K562 (cell line): Measurements from ENCODE around the gene NTRK3. TPM values are rescaled to one million over a fixed set of nuclear protein-coding genes. Genes with fewer than 3 reads are reported as not detected.

Source experiments
- ATAC-seq: fragments of 200-7000 bp; cut with Tn5 transposase; 3 replicates; pipeline ENCODE4 v1.9.1; 2020; ENCODE audit warnings: moderate library complexity
- BruUV-seq: library from RNA; stranded (reverse); fragments of 400-500 nt; replicated peaks from 2 replicates; lab custom pipeline; 2021; lab: Mats Ljungman, UMichigan
- CTCF ChIA-PET: fragments of 300-600 bp; formaldehyde crosslinking; extraction: SDS; loops from one replicate; lab custom pipeline; 2021; ENCODE audit warnings: low intra/inter-chr PET ratio; lab: Yijun Ruan, JAX
- POLR2A ChIA-PET: fragments of 300-600, 350-650 bp; sonication (Branson Sonifier 250); formaldehyde crosslinking; extraction: SDS; loops from one replicate; lab custom pipeline; 2021; ENCODE audit warnings: antibody characterized with exemption, inconsistent platforms; lab: Yijun Ruan, JAX
- DNase-seq, 4 experiments: peaks; one replicate each; pipeline versions ENCODE4 v3.0.0 to v3.0.0-alpha.2; 2011 to 2018; ENCODE audit warnings: low spot score in 3 of 4, mixed read lengths in 3 of 4; ENCODE audit errors: extremely low read depth in 1 of 4
- FAIRE-seq: peaks from 2 replicates; lab custom pipeline; 2011; peaks lifted over from hg19 to GRCh38; lab: Jason Lieb, UNC
- H2AFZ ChIP-seq: 2 replicates; pipeline ENCODE4 v1.6.0; 2011; ENCODE audit warnings: low read depth, low read length, control low read depth, inconsistent platforms
- H3K27ac ChIP-seq: fragments of 200-600 bp; 3 replicates; pipeline ENCODE4 v1.8.0; 2011; ENCODE audit warnings: low read depth, mild to moderate bottlenecking, control low read depth, inconsistent platforms, low read length, moderate library complexity, mixed read lengths; ENCODE audit errors: extremely low read depth
- H3K27me3 ChIP-seq, 2 experiments: fragments of 300-600 bp in 1 of 2; 2 replicates in 1 of 2; 3 replicates in 1 of 2; pipeline versions ENCODE4 v1.6.0 to v1.8.0; 2011; ENCODE audit warnings: inconsistent platforms in 2 of 2, low read length in 2 of 2, mild to moderate bottlenecking in 1 of 2, mixed read lengths in 1 of 2, moderate library complexity in 1 of 2; ENCODE audit not compliant: control insufficient read depth in 2 of 2, insufficient read depth in 2 of 2
- H3K36me3 ChIP-seq: fragments of 300-600 bp; 3 replicates; pipeline ENCODE4 v1.8.0; 2011; ENCODE audit warnings: mild to moderate bottlenecking, low read length, inconsistent platforms; ENCODE audit not compliant: control insufficient read depth, insufficient read depth
- H3K4me1 ChIP-seq, 2 experiments: fragments of 200-600 bp in 1 of 2; replicated peaks in 1 of 2; 2 replicates in 1 of 2; 3 replicates in 1 of 2; pipeline versions ENCODE4 v1.5.1 to v1.8.0; 2011; ENCODE audit warnings: inconsistent platforms in 2 of 2, low read length in 2 of 2, mild to moderate bottlenecking in 1 of 2, mixed read lengths in 1 of 2, moderate library complexity in 1 of 2; ENCODE audit not compliant: control insufficient read depth in 2 of 2, insufficient read depth in 2 of 2
- H3K4me2 ChIP-seq: 2 replicates; pipeline ENCODE4 v1.6.1; 2011; ENCODE audit warnings: low read length, control low read depth, inconsistent platforms, mixed read lengths; ENCODE audit not compliant: insufficient read depth
- H3K4me3 ChIP-seq: fragments of 200-600 bp; sonication (generic), shearing (Covaris generic); 2 replicates; pipeline ENCODE4 v1.5.1; 2016; ENCODE audit warnings: control low read depth, inconsistent platforms
- H3K79me2 ChIP-seq: fragments of 200-600 bp; 3 replicates; pipeline ENCODE4 v1.8.0; 2011; ENCODE audit warnings: low read length, inconsistent platforms; ENCODE audit not compliant: control insufficient read depth, insufficient read depth
- H3K9ac ChIP-seq, 2 experiments: 2 replicates each; pipeline versions ENCODE4 v1.6.0 to v1.6.1; 2011; ENCODE audit warnings: low read depth in 2 of 2, low read length in 2 of 2, control low read depth in 1 of 2, inconsistent platforms in 1 of 2, mild to moderate bottlenecking in 1 of 2, mixed read lengths in 1 of 2; ENCODE audit not compliant: insufficient read depth in 1 of 2
- H3K9me1 ChIP-seq: one replicate; pipeline ENCODE4 v1.6.0; 2011; ENCODE audit warnings: inconsistent platforms, mild to moderate bottlenecking, low read length, moderate library complexity; ENCODE audit not compliant: control insufficient read depth, insufficient read depth
- H3K9me3 ChIP-seq: replicated peaks from 2 replicates; pipeline ENCODE4 v1.5.1; 2011; ENCODE audit warnings: low read depth, low read length, inconsistent platforms; ENCODE audit not compliant: control insufficient read depth, insufficient read depth
- H4K20me1 ChIP-seq: replicated peaks from 2 replicates; pipeline ENCODE4 v1.6.1; 2011; ENCODE audit warnings: low read length, inconsistent platforms, mixed read lengths; ENCODE audit not compliant: control insufficient read depth, insufficient read depth
- ATF7 ChIP-seq: fragments of 450-650 bp; IDR thresholded peaks from 2 replicates; pipeline ENCODE4 v1.7.1; 2014; ENCODE audit warnings: mild to moderate bottlenecking, moderate library complexity
- HNRNPUL1 ChIP-seq: fragments of 200-400 bp; formaldehyde crosslinking; IDR thresholded peaks from 2 replicates; pipeline ENCODE4 v1.6.1; 2017; ENCODE audit warnings: low read length
- KAT7 ChIP-seq: sonication (generic); formaldehyde crosslinking; IDR thresholded peaks from 2 replicates; pipeline ENCODE4 v1.8.0; 2022; ENCODE audit warnings: missing genetic modification reagents, mild to moderate bottlenecking, borderline replicate concordance
- PURB ChIP-seq: sonication (generic); formaldehyde crosslinking; IDR thresholded peaks from 2 replicates; pipeline ENCODE4 v1.9.0; 2021; ENCODE audit warnings: low read depth, mild to moderate bottlenecking, missing genetic modification reagents
- TEAD1 ChIP-seq, 2 experiments: fragments of 450-650 bp in 1 of 2; sonication (generic) in 1 of 2; formaldehyde crosslinking; IDR thresholded peaks; 2 replicates each; pipeline versions ENCODE4 v1.4.0 to v1.8.0; 2020 to 2022; ENCODE audit warnings: mild to moderate bottlenecking in 2 of 2, missing genetic modification reagents in 1 of 2
- TRIM28 ChIP-seq: fragments of 450-650 bp; IDR thresholded peaks from 2 replicates; pipeline ENCODE4 v1.6.1; 2017
- ZNF24 ChIP-seq: fragments of 450-650 bp; IDR thresholded peaks from 2 replicates; pipeline ENCODE4 v1.6.1; 2016
- ZNF384 ChIP-seq: IDR thresholded peaks from 2 replicates; pipeline ENCODE4 v1.6.1; 2012; ENCODE audit warnings: low read depth, low read length, improper control_type of control experiment
- ZNF77 ChIP-seq: fragments of 250-450 bp; sonication (Bioruptor Pico); IDR thresholded peaks from 2 replicates; pipeline ENCODE4 v1.5.0; 2020
- WGBS: fragments of 100-300 bp; shearing (Covaris generic); methylation state at CpG from one replicate; pipeline ENCODE4 v1.1.6; 2016; ENCODE audit warnings: low coverage, mixed read lengths; ENCODE audit not compliant: insufficient coverage; ENCODE audit errors: missing lambda C conversion rate; 5-methylcytosine and 5-hydroxymethylcytosine counted together
- in situ Hi-C: fragments of 300-500 bp; cut with MboI; formaldehyde crosslinking; loops from 4 replicates; pipeline ENCODE4 v1.15.0; 2018; ENCODE audit warnings: inconsistent platforms, mixed read lengths
- intact Hi-C: fragments of 100-400 bp; cut with micrococcal nuclease; formaldehyde crosslinking; loops from 2 replicates; pipeline ENCODE4 v1.14.2; 2022
- polyA plus RNA-seq, 8 experiments: library from polyadenylated mRNA; depleted of rRNA in 4 of 8; stranded (reverse) in 5 of 8; unstranded in 3 of 8; fragments of >200 nt; fragmentation: Nextera tagmentation in 2 of 8; fragmentation: Illumina TruSeq in 1 of 8; extraction: Ambion mirVana in 2 of 8; extraction: Trizol in 1 of 8; gene quantifications; 2 replicates each; pipeline versions ENCODE4 v1.2.1 to v1.2.3, GENCODE V29; 2011 to 2014; ENCODE audit warnings: inconsistent platforms in 1 of 8, missing spikeins in 1 of 8
- total RNA-seq, 7 experiments: library from RNA; depleted of rRNA in 6 of 7; stranded (reverse); fragments of >200 nt in 6 of 7; fragmentation: Illumina TruSeq in 2 of 7; extraction: Trizol in 2 of 7; gene quantifications; 2 replicates each; pipeline versions ENCODE4 v1.2.1 to v1.2.3, GENCODE V29; 2011 to 2021; ENCODE audit warnings: low replicate concordance in 1 of 7
- TF ChIP-seq, protein P1 (sequence below): fragments of 450-650 bp; conservative IDR thresholded peaks from 2 replicates; pipeline ENCODE4 v1.6.1; 2016; ENCODE audit warnings: missing genetic modification characterization, low read depth, mild to moderate bottlenecking, missing compliant biosample characterization, moderate library complexity

Gene NTRK3
- total and polyA plus RNA-seq, 9 of the 15 experiments (the other 6 are each of a cell fraction or from before 2014, with no cell fraction given): 0.11 to 0.13 TPM; not detected in 7

- no peak for TF ChIP-seq TEAD1 (CRISPR knock-in tag; IDR thresholded peaks at IDR 0.05)
Measured at GRCh38 chr15:87940768-87941167, 315.8 kb downstream of the NTRK3 start (continued).

DNA sequence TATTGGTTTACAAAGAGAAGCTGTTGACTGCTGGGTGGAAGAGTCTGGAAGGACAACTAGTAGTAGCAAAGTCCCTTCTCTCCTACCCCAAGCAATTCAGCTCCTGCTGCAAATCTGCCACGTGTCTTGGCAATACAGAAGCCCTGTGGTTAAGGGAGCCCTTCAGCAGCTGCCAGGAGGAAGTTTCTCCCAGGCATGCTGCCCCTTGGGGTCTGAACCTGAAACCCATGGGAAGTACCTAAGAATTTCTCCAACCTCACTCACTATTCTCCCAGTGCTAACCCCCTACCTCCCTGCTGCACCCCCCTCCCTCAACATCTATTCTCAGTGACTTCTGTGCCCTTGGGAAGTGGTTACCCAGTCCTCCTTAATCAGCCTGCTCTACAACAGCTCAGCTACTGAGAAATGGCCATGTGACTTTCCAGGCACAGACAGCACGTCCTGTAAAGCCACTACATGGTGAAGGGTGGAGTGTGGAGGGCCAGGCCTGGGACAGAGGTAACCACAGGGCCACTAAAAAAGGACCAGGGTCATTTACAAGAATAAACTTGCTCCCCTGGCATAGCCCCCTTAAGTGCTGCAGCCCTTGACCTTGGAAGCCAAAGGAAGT is 316.6 kb downstream of the NTRK3 start:
- in situ Hi-C loops: no loop called here

More for the DNA sequence above, 316.6 kb downstream of the NTRK3 start:
- no peak overlapping the region for H3K9ac ChIP-seq
- TF ChIP-seq ZNF77 (CRISPR knock-in tag): no peak
- no peak for TF ChIP-seq HNRNPUL1
- TF ChIP-seq ZNF384: no peak
- TF ChIP-seq PURB (CRISPR knock-in tag): no peak
- TF ChIP-seq TRIM28: no peak
- no peak for TF ChIP-seq ZNF24
- TF ChIP-seq, protein P1, sequence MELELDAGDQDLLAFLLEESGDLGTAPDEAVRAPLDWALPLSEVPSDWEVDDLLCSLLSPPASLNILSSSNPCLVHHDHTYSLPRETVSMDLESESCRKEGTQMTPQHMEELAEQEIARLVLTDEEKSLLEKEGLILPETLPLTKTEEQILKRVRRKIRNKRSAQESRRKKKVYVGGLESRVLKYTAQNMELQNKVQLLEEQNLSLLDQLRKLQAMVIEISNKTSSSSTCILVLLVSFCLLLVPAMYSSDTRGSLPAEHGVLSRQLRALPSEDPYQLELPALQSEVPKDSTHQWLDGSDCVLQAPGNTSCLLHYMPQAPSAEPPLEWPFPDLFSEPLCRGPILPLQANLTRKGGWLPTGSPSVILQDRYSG (tag): no peak
- no peak for TF ChIP-seq ATF7
- TF ChIP-seq KAT7: no peak
- TF ChIP-seq, all 486 proteins: peak for 0
- FAIRE-seq (no peak), DNase-seq (no peak), ATAC-seq (no peak)
- H2AFZ ChIP-seq: no peak overlapping the region
- no peaks in the 10 kb centered on the region for H3K9me1 ChIP-seq
- no peak overlapping the region for H3K27ac ChIP-seq
- H3K4me1 ChIP-seq: no peaks in the 10 kb centered on the region
- 0% methylated on average over 2 of the region's 2 CpGs for WGBS
- CTCF ChIA-PET: no interaction called here
- H3K4me2 ChIP-seq: no peak overlapping the region
- H3K27me3 ChIP-seq: peaks cover 0 to 17% of the 10 kb centered on the region in 2 experiments; a peak in 2 of 5 replicates
- POLR2A ChIA-PET: no interaction called here
- no peaks in the 10 kb centered on the region for H3K9me3 ChIP-seq
- intact Hi-C loops: no loop called here
- H4K20me1 ChIP-seq: no peaks in the 10 kb centered on the region
- no peaks in the 10 kb centered on the region for H3K36me3 ChIP-seq
- H3K4me3 ChIP-seq: no peak overlapping the region
- BruUV-seq: no TSS peak
- H3K79me2 ChIP-seq: no peaks in the 10 kb centered on the region
